HG03025 (cell line): ENCODE results near the gene SPEF2.

Experiments
- ATAC-seq: cut with Tn5 transposase; IDR thresholded peaks from one replicate; pipeline ENCODE4 v1.9.1; 2021; ENCODE audit warnings: mild to moderate bottlenecking, moderate library complexity; ENCODE audit not compliant: unreplicated experiment, low FRiP score

Gene SPEF2

DNA sequence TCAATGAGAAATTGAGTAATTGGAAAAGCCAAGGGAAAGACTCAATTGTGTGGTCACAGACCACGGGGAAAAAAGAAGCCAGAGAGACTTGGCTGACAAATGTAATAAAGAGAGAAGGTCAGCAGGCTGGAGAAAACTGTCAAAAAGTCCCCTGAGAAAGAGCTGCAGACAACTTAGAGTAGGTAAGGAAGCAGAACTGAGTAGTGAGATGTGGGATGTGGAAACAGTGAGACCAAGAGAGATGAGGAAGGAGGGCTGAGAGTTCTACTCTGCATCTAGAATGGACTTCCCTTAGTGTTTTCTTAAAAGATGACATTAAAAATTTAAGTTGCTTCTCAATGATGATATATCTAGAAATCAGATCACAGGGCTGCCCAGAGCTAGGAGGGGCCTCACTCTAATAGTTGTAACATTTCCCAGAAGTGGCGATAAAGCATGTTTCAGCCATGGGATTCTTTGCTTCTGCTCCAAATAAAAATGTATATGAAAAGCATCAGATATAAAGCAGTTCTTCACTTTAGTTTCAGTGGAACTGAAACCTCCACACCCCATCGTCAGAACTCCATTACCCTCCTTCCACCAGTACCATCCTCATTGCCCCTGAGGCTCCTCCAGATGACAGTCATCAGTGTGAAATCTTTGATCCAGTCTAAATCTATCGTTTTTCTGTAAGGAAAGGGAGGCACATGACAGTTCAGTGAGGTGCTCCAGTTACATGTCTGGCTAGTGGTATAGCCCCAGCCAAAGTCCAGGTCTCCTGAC, 80.6 kb downstream of the SPEF2 start:
- ATAC-seq, result no peak

DNA sequence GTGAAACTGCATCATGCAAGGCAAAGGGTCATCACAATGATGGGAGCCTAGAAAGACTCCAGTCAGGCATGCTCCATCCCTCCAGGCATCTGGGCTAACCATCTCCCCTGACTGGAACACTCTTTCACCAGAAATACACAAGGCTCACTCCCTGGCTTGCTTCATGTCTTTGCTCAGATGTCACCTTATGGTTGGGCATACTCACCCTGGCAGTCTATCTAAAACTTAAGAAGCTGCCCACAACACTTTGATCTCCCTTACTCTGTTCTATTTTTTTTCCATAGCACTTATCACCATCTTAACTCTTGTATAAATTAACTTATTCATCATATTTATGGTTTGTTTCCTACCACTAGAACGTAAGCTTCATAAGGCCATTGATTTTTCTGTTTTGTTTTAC, 90.0 kb downstream of the SPEF2 start:
- ATAC-seq, result no peak

DNA sequence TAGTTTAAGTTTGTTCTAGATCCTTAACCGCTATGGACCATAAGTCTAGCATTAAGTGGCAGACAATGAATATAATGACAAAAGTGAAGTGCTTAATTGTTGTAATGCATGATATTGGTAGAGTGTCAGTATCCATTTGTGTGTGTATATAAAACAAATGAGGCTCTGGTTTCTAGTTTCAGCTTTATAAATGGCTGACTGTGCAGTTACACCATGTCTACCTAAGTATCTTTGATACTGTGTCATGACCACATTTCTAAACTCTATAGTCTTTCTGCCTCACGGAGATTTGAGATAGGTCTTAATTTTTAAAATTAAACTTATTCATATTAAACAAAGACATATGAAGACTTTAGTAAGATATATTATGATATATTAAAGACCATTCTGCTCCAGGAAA, 92.0 kb downstream of the SPEF2 start:
- ATAC-seq, result no peak

DNA sequence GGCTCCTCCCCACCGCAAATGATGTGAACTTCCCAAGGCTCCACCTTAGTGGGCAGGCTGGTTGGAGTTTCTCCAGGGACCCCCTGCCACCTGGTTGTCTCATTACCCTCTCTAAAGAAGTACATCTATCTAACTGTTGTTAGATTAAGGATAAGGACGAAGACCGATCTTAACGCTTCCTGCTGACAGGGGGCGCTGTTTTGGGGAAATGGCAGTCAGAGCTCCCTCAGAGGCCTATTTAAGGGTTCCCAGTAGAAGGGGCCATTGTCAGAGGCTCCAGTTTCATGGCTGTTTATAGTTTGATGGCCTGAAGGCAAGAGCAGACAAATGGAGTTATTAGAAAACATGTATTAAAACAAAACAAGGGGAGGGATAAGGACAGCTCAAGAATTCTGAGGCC, 100.1 kb downstream of the SPEF2 start:
- no peak for ATAC-seq

DNA sequence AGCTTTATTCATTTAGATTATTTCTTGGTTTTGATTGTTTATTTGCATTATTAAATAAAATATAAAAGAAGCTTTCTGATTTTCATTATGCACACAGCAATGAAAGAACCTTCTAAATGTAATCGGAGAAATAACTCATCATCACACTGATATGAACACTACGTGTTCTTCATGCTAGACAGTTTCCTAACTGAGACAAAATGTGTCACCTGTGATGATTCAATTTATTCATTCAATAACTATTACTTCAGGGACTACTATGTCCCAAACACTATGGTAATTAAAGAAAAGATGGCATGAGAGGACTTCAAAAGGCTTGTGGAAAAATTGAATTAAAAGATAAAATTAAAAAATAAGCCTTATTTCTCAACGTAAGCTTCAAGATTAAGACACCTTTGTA, 118.1 kb downstream of the SPEF2 start:
- ATAC-seq, result no peak

DNA sequence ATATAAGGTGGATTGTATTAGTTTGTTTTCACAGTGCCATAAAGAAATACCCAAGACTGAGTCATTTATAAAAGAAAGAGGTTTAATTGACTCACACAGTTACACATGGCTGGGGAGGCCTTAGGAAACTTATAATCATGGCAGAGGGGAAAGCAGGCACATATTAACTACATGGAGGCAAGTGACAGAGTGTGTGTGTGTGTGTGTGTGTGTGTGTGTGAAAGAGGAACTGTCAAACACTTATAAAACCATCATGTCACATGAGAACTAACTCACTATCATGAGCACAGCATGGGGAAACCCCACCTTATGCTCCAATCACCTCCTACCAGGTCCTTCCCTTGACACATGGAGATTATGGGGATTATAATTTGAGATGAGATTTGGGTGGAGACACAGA, 118.6 kb downstream of the SPEF2 start:
- no peak for ATAC-seq

DNA sequence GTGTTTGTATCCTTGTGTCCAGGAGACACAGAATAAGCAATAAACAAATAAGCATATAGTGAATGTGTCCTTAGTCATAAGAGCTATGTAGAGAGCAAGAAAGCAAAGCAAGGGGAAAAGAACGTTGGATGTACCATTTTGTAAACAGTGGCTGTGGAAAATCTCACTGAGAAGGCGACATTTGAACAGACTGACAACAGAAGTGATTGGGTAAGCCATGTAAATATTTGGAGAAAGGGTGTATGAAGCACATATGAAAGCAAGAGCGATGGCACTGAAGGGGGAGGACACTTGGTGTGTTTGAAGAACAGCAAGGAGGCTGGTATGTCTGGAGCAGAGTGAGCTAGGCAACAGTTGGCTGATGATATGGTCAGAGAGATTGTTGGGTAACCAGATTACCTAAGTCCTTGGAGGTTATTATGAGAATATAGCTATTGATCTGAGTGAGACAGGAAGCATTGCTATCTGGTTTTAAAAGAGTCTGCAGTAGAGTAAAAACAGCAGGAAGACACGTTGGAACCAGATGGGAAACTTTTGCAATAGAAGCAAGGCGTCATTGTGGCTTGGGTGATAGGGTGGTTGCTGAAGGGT, 123.6 kb downstream of the SPEF2 start:
- no peak for ATAC-seq

DNA sequence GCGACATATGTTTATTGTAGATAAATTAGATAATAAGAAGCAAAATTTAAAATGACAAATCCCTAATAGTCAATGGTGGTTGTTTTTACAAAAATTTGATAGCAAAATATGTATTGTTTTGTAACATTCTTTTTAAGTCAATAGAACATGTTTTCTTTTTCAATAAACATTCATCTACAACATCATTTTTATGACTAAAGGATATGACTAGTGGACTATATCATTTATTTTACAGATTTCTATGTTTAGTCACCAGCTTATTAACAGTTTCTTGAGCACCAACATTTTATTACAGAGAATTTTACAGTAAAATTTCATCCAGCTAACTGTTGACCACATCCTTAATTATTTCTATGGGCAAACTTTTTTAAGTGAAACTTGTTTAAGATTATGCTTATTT, 124.3 kb downstream of the SPEF2 start:
- no peak for ATAC-seq

DNA sequence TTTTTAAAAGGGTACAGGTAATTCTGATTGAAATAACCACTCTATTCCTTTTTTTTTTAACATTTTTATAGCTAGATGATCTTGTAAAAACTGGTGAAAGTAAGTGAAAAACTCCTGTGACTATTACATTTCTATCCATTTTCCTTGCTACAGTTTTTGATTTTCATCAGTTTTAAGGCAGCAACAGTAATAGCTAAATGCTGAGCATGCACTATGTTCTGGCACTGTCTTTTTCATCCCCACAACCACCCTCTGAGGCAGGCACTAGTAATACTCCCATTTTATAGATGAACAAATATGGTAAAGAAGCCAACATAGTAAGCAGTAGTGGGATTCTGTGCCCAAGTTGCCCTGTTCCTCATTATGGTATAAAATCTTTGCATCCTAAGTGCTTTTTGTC, 126.0 kb downstream of the SPEF2 start:
- no peak for ATAC-seq

DNA sequence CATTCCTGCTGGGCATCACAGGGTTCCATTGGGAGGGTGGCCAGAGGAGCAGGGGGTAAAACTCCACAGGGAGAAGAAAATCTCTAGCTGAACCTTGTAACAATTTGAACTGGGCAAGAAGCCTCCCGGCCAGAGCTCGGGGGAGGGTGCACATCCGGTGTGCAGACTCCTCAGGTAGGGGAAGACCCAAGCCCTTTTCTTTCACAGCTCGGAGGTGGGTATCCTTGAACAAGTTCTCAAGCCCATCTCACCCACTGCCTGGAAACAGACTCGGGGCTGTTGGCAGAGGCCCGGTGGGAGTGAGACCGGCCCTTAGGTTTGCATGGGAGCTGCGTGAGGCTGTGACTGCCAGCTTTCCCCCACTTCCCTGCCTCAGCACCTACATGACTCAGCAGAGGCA, 127.5 kb downstream of the SPEF2 start:
- no peak for ATAC-seq

DNA sequence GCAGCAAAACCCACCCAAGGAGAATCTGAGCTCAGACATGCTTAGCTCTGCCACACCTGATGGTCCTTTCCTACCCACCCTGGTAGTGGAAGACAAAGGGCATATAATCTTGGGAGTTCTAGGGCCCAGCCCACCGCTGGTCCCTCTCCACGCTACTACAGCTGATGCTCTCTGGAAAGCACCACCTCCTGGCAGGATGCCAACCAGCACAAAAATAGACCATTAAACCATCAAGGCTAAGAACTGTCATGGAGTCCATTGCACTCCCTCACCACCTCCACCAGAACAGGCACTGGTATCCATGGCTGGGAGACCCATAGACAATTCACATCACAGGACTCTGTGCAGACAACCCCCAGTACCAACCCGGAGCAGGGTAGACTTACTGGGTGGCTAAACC, 128.0 kb downstream of the SPEF2 start:
- no peak for ATAC-seq

DNA sequence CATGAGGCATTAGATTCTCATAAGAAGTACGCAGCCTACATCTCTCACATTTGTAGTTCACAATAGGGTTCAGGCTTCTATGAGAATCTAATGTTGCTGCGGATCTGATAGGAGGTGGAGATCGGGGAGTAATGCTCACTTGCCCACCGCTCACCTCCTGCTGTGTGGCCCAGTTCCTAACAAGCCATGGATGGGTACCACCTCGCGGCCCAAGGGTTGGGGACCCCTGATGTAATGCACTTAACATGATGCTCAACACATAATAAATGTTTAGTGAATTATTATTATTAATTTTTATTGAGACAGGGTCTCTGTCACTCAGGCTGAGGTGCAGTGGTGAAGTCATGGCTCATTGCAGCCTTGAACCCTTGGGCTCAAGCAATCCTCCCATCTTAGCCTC, 134.3 kb downstream of the SPEF2 start:
- ATAC-seq, result no peak

DNA sequence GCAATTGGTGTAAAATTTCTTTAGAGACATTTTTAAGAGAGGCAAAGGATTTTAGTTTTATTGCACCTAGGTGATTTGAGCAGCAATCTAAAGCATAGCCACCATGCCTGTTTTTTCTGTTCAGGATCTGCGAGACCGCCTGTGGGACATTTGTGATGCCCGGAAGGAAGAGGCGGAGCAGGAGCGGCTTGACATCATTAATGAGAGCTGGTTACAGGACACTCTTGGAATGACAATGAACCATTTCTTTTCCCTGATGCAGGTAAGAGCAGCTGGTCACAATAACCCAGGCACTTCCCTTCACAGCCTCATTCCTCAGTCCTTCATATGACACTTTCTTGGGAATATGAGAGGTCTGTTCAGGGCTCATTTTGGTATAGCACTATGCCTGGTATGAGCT, 135.8 kb downstream of the SPEF2 start:
- ATAC-seq, result no peak

DNA sequence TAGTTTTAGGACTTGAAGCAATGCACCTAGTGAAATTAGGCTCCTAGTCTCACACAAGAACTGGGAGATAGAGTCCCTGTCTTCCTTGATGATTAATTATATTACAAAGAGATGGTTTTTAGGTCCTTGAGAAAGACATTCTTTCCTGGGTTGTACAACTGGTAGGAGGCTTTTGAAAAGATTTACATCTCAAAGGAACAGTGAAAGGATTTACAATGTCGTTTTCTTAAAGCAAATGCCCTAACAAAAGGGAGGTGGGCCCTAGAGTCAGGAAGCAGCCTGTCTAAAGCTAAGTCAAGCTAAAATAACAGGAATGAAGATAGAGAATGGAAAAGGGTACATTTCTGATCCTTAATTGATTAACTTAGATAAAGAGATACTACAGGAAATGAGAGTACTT, 136.8 kb downstream of the SPEF2 start:
- ATAC-seq, result no peak

DNA sequence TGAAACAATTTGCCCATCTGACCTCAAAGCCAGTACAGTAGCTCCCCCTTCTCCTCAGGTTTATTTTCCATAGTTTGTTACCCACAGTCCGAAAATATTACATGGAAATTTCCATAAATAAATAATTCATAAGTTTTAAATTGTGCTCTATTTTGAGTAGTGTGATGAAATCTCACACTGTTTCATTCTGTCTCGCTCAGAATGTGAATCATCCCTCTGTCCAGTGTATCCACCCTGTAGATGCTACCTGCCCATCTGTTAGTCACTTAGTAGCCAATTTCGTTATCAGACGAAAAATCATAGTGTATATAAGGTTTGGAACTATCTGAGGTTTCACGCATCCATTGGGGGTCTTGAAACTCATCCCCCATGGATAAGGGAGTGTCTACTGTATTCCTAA, 138.3 kb downstream of the SPEF2 start:
- no peak for ATAC-seq

DNA sequence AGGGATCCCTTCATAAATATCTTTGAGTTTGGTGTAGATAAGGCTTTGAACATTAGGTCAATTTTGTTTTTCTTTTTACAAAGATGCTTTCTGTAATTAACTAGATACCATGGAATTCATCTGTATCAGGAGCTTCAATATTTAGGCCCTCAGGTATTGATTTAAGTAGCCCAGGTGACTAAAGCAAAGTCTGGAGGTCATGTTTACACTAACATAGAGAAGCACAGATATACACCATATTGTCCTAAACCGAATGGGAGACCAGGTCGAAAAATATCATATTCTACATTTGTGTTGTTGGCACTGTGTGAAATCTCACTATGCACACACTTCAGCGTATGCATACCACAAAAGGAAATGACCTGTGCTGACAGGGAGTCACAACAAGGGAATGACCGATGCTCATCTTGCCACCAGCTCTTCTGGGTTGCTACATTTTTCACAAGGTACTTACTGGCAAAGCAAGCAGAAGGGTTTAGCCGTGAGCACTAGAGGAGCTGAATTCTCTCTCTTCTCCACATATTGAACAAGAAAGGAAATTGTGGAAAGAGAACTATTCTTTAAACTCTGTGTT, 140.6 kb downstream of the SPEF2 start:
- no peak for ATAC-seq

DNA sequence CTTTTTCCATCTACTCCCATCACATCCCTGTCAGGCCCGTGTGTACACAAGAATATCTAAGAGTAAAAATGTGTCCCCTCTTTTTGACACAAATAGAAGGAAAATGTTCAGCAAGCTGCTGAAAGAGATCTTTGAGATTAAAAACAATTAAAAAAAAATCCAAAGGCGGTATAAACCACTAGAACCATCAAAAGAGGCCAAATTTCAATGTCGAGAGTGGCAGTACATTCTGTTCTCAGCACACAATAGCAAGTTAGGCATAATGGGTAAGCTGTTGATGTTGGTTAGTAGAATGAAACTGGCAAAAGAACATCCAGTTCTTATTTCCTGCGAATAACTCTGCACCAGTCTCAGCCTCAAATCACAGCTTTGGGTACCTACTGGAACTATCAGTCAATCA, 143.9 kb downstream of the SPEF2 start:
- no peak for ATAC-seq

DNA sequence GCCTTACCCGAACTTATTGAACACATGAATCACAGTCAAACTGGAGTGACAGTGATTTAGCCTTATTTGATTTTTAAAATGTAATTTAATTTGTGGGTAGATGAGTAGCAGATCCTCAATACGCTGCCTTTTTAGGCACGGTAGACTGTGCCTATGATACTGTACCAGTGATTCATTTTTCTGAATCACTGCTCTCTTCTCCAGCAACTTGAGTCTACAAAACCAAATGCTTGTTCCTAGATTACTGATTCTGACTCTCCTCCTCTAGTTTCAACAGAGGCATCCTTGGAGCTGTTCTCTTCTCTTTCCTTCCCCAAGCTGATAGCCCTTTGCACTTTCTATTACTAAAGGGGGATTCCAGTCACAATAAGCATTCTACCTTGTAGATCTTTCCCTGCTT, 144.7 kb downstream of the SPEF2 start:
- ATAC-seq, result no peak

DNA sequence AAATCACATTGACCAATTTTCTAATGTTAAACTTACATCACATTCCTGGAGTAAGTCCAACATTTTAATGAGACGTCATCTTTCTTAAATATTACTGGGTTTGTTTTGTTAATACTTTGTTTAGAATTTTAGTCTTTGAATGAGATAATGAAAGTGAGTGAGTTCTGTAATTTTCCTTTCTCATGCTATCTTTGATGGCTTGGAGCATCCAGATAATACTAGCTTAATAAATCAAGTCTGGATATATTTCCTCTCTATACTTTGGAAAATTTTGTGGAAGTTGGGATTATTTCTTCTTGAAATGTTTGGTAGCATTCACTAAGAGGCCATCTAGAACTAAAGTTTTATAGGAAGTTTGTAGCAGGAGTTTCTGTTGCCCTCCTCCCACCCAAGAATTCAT, 148.3 kb downstream of the SPEF2 start:
- ATAC-seq, result no peak

DNA sequence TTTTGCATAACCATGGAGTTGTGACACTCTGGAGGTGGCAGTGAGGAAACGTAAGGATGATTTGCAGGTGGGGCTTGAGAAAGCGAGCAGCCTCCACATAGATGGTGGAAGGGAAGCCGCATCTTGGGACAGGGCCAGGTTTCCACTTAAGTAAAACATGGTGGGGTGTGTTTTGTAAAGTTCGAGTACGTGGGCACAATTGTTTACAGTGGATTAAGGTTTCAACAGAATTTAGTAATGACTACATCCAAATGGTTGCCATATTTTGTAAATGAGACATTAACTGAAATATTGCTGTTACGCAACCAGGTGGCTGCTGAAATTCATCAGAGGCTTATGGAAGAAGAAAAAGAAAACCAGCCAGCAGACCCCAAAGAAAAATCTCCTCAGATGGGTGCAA, 153.6 kb downstream of the SPEF2 start:
- no peak for ATAC-seq

DNA sequence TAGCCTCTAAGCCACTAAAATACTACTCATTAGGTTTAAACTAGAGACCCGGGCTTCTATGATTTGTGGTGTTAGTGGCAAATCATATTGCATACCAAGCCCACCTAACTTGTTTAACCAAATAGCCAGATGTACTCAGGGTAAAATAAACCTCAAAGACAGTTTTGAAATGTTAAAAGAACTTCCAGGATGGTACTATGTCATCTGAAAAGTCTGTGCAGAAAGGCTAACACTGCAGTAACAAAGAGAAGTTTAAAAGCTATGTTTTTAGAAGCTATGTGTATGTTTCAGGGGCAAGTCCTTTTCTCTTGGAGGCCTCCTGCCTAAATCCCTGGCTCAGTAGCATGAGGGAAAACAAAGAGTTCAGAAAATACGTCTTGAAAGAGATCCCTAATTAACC, 154.2 kb downstream of the SPEF2 start:
- ATAC-seq, result no peak

DNA sequence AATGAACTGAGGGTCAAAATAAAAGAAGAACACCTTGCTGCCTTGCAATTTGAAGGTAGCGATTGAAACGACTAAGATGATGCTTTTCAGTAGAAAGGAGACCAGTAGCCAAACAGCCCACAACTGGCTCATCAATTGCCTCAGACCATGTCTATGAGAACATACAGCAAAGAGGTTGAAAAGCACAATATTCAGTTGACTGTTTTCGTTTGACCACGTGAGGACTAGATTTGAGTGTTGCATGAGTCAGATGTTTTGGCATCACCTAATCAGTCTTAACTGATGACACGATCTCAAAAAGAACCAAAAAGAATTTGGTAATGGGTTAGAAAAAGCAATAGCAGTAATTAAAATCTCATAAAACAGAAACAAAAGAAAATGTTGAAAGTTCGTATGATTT, 156.3 kb downstream of the SPEF2 start:
- no peak for ATAC-seq
